ENCODE data around the gene CCDC171. TPM values are rescaled to one million over a fixed set of nuclear protein-coding genes. Genes with fewer than 3 reads are reported as not detected.

The CCDC171 gene
- polyA plus RNA-seq, 2 donors: 0.55 to 1.2 TPM

- H3K4me1 ChIP-seq (ENCODE audit: control insufficient read depth in 2 of 2, insufficient read depth in 2 of 2, low read length in 1 of 2): peaks cover 0 to 2% of the 10 kb centered on the region in 2 donors
- no peaks in the 10 kb centered on the region for H3K36me3 ChIP-seq (ENCODE audit: control insufficient read depth in 2 of 2, insufficient read depth in 2 of 2, low read length in 1 of 2)
- H3K9me3 ChIP-seq (ENCODE audit: control insufficient read depth in 2 of 2, insufficient read depth in 1 of 2, low read depth in 1 of 2, low read length in 1 of 2): no peaks in the 10 kb centered on the region
- no peak overlapping the region for H3K4me3 ChIP-seq (ENCODE audit: low read depth in 1 of 2, low read length in 2 of 2)
- no peak overlapping the region for H3K27ac ChIP-seq (ENCODE audit: low read depth in 2 of 2, low read length in 1 of 2)
- no peaks in the 10 kb centered on the region for H3K27me3 ChIP-seq (ENCODE audit: control insufficient read depth in 1 of 2, insufficient read depth in 2 of 2, low read length in 2 of 2)
- 50 to 53% methylated on average over 5 of the region's 5 CpGs for WGBS, 2 donors
These were observed 383.6 kb downstream of the CCDC171 start for GRCh38 chr9:15936306-15936921.

- Histone ChIP-seq H3K4me3 (ENCODE audit: low read depth in 1 of 2, low read length in 2 of 2) (no peak overlapping the region), H3K9me3 (ENCODE audit: control insufficient read depth in 2 of 2, insufficient read depth in 1 of 2, low read depth in 1 of 2, low read length in 1 of 2) (no peaks in the 10 kb centered on the region), H3K4me1 (ENCODE audit: control insufficient read depth in 2 of 2, insufficient read depth in 2 of 2, low read length in 1 of 2) (no peaks in the 10 kb centered on the region), H3K27me3 (ENCODE audit: control insufficient read depth in 1 of 2, insufficient read depth in 2 of 2, low read length in 2 of 2) (no peaks in the 10 kb centered on the region), H3K27ac (ENCODE audit: low read depth in 2 of 2, low read length in 1 of 2) (no peak overlapping the region), H3K36me3 (ENCODE audit: control insufficient read depth in 2 of 2, insufficient read depth in 2 of 2, low read length in 1 of 2) (no peaks in the 10 kb centered on the region)
- WGBS, 2 donors: 71 to 79% methylated on average over 3 of the region's 3 CpGs
These were observed 390.1 kb downstream of the CCDC171 start for GRCh38 chr9:15942831-15943424.

DNA sequence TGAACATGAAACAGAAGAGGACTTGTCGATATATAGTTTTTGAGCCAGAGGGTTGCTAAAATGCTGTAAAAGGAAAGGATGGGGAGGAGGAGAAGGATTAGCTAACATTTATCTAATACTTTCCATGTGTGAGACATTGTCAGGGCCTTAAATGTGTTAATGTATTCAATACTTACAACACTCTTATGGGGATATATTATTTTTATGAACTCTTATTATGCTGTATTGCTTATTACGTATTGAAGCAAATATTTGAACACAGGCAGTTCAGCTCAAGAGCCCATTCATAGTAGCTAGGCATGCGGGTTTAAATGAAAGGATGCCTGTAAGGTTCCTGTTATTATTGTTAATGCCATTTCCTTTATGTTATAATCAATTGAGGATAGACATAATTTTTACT lies 391.5 kb downstream of the CCDC171 start:
- H3K4me3 ChIP-seq (ENCODE audit: low read depth in 1 of 2, low read length in 2 of 2): no peak overlapping the region
- H3K36me3 ChIP-seq (ENCODE audit: control insufficient read depth in 2 of 2, insufficient read depth in 2 of 2, low read length in 1 of 2): no peaks in the 10 kb centered on the region
- no peaks in the 10 kb centered on the region for H3K9me3 ChIP-seq (ENCODE audit: control insufficient read depth in 2 of 2, insufficient read depth in 1 of 2, low read depth in 1 of 2, low read length in 1 of 2)
- no peaks in the 10 kb centered on the region for H3K4me1 ChIP-seq (ENCODE audit: control insufficient read depth in 2 of 2, insufficient read depth in 2 of 2, low read length in 1 of 2)
- no peak overlapping the region for H3K27ac ChIP-seq (ENCODE audit: low read depth in 2 of 2, low read length in 1 of 2)
- WGBS, 2 donors: 93% methylated on average over 3 of the region's 3 CpGs
- H3K27me3 ChIP-seq (ENCODE audit: control insufficient read depth in 1 of 2, insufficient read depth in 2 of 2, low read length in 2 of 2): no peaks in the 10 kb centered on the region

- no peak overlapping the region for H3K4me3 ChIP-seq (ENCODE audit: low read depth in 1 of 2, low read length in 2 of 2)
- H3K9me3 ChIP-seq (ENCODE audit: control insufficient read depth in 2 of 2, insufficient read depth in 1 of 2, low read depth in 1 of 2, low read length in 1 of 2): no peaks in the 10 kb centered on the region
- no peaks in the 10 kb centered on the region for H3K27me3 ChIP-seq (ENCODE audit: control insufficient read depth in 1 of 2, insufficient read depth in 2 of 2, low read length in 2 of 2)
- no peaks in the 10 kb centered on the region for H3K4me1 ChIP-seq (ENCODE audit: control insufficient read depth in 2 of 2, insufficient read depth in 2 of 2, low read length in 1 of 2)
- H3K27ac ChIP-seq (ENCODE audit: low read depth in 2 of 2, low read length in 1 of 2): no peak overlapping the region
- 60 to 61% methylated on average over 1 of the region's 1 CpG for WGBS, 2 donors
- H3K36me3 ChIP-seq (ENCODE audit: control insufficient read depth in 2 of 2, insufficient read depth in 2 of 2, low read length in 1 of 2): no peaks in the 10 kb centered on the region
These were observed 406.8 kb downstream of the CCDC171 start for GRCh38 chr9:15959663-15960062.

GRCh38 chr9:15961217-15961616 lies 408.4 kb downstream of the CCDC171 start:
- Histone ChIP-seq H3K4me3 (ENCODE audit: low read depth in 1 of 2, low read length in 2 of 2) (no peak overlapping the region), H3K9me3 (ENCODE audit: control insufficient read depth in 2 of 2, insufficient read depth in 1 of 2, low read depth in 1 of 2, low read length in 1 of 2) (no peaks in the 10 kb centered on the region), H3K27me3 (ENCODE audit: control insufficient read depth in 1 of 2, insufficient read depth in 2 of 2, low read length in 2 of 2) (no peaks in the 10 kb centered on the region), H3K4me1 (ENCODE audit: control insufficient read depth in 2 of 2, insufficient read depth in 2 of 2, low read length in 1 of 2) (no peaks in the 10 kb centered on the region), H3K36me3 (ENCODE audit: control insufficient read depth in 2 of 2, insufficient read depth in 2 of 2, low read length in 1 of 2) (no peaks in the 10 kb centered on the region), H3K27ac (ENCODE audit: low read depth in 2 of 2, low read length in 1 of 2) (no peak overlapping the region)
- WGBS, 2 donors: 79 to 85% methylated on average over 3 of the region's 3 CpGs

GRCh38 chr9:15965246-15965745 lies 412.5 kb downstream of the CCDC171 start:
- H3K36me3 ChIP-seq (ENCODE audit: control insufficient read depth in 2 of 2, insufficient read depth in 2 of 2, low read length in 1 of 2): no peaks in the 10 kb centered on the region
- H3K4me3 ChIP-seq (ENCODE audit: low read depth in 1 of 2, low read length in 2 of 2): no peak overlapping the region
- WGBS, 2 donors: 91 to 99% methylated on average over 2 of the region's 2 CpGs
- no peaks in the 10 kb centered on the region for H3K9me3 ChIP-seq (ENCODE audit: control insufficient read depth in 2 of 2, insufficient read depth in 1 of 2, low read depth in 1 of 2, low read length in 1 of 2)
- H3K4me1 ChIP-seq (ENCODE audit: control insufficient read depth in 2 of 2, insufficient read depth in 2 of 2, low read length in 1 of 2): no peaks in the 10 kb centered on the region
- no peaks in the 10 kb centered on the region for H3K27me3 ChIP-seq (ENCODE audit: control insufficient read depth in 1 of 2, insufficient read depth in 2 of 2, low read length in 2 of 2)
- H3K27ac ChIP-seq (ENCODE audit: low read depth in 2 of 2, low read length in 1 of 2): no peak overlapping the region

DNA sequence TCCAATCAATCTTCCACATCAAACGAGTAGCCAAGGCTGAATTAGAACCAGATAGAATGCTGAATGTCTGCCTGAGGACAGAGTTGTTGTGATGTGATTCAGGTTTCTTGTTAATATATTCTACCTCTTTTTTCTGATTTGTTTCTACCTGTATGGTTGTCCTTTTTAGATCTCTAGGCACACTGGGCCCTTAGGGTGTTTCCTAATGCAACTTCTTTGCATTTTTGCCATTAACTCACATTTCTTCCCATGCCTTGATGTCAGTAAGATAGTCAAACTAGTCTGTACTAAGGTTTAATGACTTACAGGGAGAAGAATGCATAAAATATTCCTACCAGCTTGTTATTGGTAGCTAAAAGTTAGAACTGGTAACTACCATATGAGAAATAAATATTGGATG lies 413.6 kb downstream of the CCDC171 start:
- Histone ChIP-seq H3K27me3 (ENCODE audit: control insufficient read depth in 1 of 2, insufficient read depth in 2 of 2, low read length in 2 of 2) (no peaks in the 10 kb centered on the region), H3K36me3 (ENCODE audit: control insufficient read depth in 2 of 2, insufficient read depth in 2 of 2, low read length in 1 of 2) (no peaks in the 10 kb centered on the region), H3K27ac (ENCODE audit: low read depth in 2 of 2, low read length in 1 of 2) (no peak overlapping the region), H3K9me3 (ENCODE audit: control insufficient read depth in 2 of 2, insufficient read depth in 1 of 2, low read depth in 1 of 2, low read length in 1 of 2) (no peaks in the 10 kb centered on the region), H3K4me1 (ENCODE audit: control insufficient read depth in 2 of 2, insufficient read depth in 2 of 2, low read length in 1 of 2) (no peaks in the 10 kb centered on the region), H3K4me3 (ENCODE audit: low read depth in 1 of 2, low read length in 2 of 2) (no peak overlapping the region)
- 91 to 92% methylated on average over 1 of the region's 1 CpG for WGBS, 2 donors

- no peaks in the 10 kb centered on the region for H3K27me3 ChIP-seq (ENCODE audit: control insufficient read depth in 1 of 2, insufficient read depth in 2 of 2, low read length in 2 of 2)
- 83 to 85% methylated on average over 3 of the region's 3 CpGs for WGBS, 2 donors
- no peaks in the 10 kb centered on the region for H3K9me3 ChIP-seq (ENCODE audit: control insufficient read depth in 2 of 2, insufficient read depth in 1 of 2, low read depth in 1 of 2, low read length in 1 of 2)
- no peak overlapping the region for H3K27ac ChIP-seq (ENCODE audit: low read depth in 2 of 2, low read length in 1 of 2)
- no peaks in the 10 kb centered on the region for H3K36me3 ChIP-seq (ENCODE audit: control insufficient read depth in 2 of 2, insufficient read depth in 2 of 2, low read length in 1 of 2)
- no peaks in the 10 kb centered on the region for H3K4me1 ChIP-seq (ENCODE audit: control insufficient read depth in 2 of 2, insufficient read depth in 2 of 2, low read length in 1 of 2)
- H3K4me3 ChIP-seq (ENCODE audit: low read depth in 1 of 2, low read length in 2 of 2): no peak overlapping the region
These were observed 414.2 kb downstream of the CCDC171 start for GRCh38 chr9:15967068-15967467.

- Histone ChIP-seq H3K9me3 (ENCODE audit: control insufficient read depth in 2 of 2, insufficient read depth in 1 of 2, low read depth in 1 of 2, low read length in 1 of 2) (no peaks in the 10 kb centered on the region), H3K4me1 (ENCODE audit: control insufficient read depth in 2 of 2, insufficient read depth in 2 of 2, low read length in 1 of 2) (no peaks in the 10 kb centered on the region), H3K4me3 (ENCODE audit: low read depth in 1 of 2, low read length in 2 of 2) (no peak overlapping the region), H3K36me3 (ENCODE audit: control insufficient read depth in 2 of 2, insufficient read depth in 2 of 2, low read length in 1 of 2) (no peaks in the 10 kb centered on the region), H3K27me3 (ENCODE audit: control insufficient read depth in 1 of 2, insufficient read depth in 2 of 2, low read length in 2 of 2) (no peaks in the 10 kb centered on the region), H3K27ac (ENCODE audit: low read depth in 2 of 2, low read length in 1 of 2) (no peak overlapping the region)
- 82 to 85% methylated on average over 4 of the region's 4 CpGs for WGBS, 2 donors
These were observed 419.9 kb downstream of the CCDC171 start for GRCh38 chr9:15972760-15973159.
